HG02938 (cell line): ENCODE data around the gene MIPEP.

Experiments
- ATAC-seq: cut with Tn5 transposase; IDR thresholded peaks from one replicate; pipeline ENCODE4 v1.9.1; 2021; ENCODE audit warnings: mild to moderate bottlenecking, moderate library complexity; ENCODE audit not compliant: unreplicated experiment

Gene MIPEP

DNA sequence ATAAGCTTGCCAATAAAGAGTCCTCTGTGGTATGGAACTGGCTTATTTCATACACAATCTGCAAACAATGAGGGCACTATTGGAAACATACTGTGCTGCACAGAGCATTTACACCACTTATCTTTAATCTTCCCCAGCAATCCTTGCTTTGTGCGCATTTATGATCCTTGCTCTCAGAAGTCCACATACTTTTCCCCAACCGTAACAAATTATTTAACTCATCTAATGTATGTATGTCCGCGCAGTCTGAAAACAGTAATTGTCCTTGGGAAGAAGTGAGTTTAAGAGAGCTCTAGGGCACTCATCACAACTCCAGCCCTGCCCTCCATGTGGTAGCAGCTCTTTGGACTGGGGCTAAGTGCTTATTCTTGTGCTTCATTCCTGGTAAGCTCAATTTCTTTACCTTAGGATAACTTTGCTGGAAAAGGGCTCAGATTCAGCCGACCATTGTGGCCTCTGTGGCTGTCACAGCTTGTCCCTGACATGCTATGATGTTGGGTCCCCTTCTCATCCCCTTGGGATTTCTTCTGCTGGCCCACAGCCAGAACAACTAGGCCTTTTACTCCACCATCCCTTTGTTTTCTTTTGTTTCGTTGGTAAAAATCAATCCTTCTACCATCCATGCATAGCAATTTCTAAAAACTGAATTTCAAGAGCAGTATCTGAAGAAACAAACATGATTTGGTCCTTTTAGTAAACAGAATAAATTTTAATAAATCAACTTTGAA lies 166.3 kb downstream of the MIPEP start:
- no peak for ATAC-seq

DNA sequence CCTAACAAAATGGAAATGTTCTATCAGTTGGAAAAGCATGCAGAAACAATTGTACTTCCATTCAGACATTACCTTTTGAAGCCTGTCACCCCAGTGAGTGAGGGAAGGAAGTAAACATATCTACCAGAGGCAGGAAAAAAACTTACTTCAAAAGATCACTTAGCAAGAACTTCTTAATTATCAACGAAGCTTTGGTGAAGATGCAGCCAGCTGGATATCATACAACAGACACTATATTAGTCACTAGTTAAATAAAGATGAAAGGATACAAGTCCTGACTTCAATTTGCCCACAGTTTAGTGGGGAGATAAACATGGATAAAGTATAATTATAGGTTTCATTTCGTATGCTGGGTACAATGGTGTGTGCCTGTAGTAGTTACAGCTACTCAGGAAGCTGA lies 170.2 kb downstream of the MIPEP start:
- ATAC-seq = no peak

DNA sequence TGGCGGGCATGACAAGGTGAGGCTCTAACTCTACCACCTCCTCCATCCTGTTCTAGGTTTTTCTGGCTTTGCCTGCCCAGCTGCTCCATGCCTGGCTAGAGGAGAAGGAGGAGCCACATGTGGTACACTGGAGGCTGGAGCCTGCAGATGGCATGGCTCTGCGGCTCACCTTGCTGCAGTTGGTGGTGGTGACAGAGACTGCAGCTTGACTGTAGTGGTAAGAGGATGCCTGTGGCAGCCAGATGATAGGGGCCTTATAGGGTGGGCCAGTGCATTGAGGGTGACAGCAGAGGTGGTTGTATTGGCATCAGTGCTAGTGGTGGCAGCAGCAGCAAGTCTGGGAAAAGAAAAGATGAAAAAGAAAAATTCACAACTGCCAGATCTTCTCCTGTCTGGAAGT lies 172.8 kb downstream of the MIPEP start:
- no peak for ATAC-seq

DNA sequence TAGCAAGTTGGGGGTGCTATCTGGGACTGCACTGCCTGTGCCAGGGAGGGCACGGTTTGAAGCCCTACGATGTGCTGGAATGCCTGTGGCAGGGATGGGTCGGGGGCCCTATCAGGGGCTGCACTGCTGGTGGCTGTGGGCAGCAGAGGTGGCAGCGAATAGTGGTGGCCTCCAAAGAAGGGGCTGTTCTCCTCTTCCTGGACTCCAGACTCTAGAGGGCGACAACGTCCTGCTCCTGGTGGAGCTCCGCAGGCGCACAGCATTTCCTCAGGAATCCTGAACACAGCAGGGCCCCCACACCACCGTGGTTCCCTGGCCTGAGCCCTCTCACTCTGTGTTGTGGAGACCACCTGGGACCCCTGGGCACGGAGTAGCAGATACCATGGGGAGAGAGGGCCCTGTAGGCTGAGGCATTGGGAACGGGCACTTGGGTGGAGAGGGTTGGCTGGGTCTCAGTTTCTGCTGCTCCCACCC lies 173.4 kb downstream of the MIPEP start:
- no peak for ATAC-seq

DNA sequence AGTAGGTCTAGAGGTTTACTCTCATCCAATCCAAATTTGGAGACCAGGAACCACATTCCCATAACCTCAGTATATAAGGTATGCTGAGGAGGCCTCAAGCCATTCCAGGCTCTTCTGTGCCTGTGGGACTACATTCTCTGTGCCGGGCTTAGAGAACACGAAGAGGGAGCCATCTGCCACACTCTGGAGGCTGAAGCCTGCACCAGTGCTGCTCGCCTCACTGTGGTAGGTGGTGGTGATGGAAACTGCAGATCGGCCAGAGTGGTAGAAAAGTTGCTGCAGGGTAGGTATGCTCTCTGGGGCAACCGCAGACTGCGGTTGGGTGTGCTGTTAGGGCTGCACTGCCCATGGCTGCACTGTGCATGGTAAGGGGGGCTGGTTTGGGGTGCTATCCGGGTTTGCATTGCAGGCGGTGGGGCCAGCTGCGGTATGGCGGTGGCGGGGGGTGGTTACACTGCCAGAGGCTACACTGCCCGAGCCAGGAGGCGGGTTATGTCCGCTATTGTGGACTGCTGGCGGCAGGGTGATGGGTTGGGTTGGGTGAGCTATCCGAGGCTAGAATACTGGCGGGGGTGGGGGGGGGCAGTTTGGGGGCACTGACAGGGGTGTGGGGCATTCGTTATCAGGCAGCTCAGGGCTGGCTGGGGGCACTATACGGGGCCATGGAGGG lies 174.0 kb downstream of the MIPEP start:
- no peak for ATAC-seq

DNA sequence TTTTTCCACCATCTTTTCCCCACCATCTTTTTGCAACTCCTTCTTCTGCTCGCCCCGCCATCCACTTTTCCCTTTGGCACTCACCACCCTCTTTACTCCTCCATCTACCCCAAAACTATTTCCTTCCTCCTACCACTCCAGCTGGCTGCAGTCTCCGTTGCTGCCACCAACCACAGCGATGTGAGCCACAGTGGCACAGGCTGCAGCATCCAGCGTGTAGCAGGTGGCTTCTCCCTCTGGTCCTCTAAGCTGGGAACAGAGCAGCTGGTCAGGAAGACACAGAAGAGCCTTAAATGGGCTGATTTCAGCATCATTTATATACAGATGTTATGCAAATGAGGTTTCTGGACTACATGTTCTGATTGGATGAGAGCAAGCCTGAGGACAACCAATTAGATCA lies 174.5 kb downstream of the MIPEP start:
- no peak for ATAC-seq

DNA sequence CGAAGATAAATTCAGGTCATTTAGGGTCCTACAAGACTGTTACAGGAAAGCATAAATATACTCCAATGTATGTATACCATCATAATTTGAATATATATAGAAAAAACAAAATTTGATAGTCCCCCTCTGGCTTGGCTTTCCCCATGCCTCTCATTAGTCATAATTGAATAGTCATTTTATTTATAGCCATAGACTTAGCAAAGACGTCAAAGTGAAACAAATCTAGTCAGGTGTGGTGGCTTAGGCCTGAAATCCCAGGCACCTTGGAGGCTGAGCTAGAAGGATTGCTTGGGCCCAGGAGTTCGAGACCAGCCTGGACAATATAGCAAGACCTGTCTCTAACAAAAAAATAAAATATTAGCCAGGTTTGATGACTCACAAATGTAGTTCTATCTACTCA lies 177.8 kb downstream of the MIPEP start:
- no peak for ATAC-seq

DNA sequence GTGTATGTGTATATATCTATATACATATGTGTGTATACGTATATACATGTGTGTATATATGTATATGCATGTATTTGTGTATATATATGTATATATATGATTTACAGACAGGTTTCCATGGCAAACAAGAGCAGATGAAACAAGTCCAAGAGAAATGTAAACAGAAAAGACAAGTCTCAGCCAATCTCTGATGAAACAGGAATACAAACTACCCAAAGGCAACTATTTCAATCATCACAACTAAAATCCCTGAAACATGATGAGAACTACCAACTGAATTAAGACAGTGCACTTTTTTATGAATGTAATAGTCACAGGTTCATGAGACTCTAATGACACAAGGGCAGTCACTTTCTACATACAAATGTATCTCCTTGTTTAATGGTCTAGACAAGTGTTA lies 178.8 kb downstream of the MIPEP start:
- ATAC-seq = no peak

DNA sequence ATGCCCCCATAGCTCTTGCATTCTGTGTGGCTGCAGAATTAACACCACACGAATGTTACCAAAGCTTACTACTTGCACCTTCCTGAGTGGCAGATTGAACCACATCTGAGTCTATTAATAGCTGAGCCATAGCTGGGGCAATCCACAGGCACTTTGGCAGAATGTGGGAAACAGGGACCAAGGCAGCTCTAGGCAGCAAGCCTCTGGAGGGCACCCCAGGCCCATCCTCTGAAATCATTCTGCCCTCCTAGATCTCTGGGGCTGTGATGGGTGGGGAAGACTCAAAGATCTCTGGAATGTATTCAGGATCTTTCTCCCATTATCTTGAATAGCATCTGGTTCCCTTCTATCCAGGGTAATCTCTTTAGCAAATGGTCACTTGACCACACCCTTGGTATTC lies 179.7 kb downstream of the MIPEP start:
- ATAC-seq = no peak

DNA sequence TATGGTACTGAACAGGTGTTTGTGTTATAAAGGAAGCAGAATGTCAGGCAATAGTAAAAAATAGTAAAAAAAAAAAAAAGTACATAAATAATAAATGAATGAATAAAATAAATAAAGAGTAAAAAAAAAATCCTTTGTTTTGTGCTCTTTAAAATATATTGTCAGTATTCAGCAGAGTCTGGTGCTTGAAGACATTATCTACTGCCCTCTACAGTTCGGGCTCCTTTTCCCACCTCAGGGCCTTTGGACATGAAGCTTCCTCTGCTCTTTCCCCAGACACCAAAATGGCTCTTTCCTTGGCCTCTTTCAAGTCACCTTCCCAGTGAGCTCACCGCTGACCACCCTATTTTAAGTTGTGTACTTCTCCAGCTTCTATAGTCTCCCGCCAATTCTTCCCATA lies 181.5 kb downstream of the MIPEP start:
- ATAC-seq = no peak

DNA sequence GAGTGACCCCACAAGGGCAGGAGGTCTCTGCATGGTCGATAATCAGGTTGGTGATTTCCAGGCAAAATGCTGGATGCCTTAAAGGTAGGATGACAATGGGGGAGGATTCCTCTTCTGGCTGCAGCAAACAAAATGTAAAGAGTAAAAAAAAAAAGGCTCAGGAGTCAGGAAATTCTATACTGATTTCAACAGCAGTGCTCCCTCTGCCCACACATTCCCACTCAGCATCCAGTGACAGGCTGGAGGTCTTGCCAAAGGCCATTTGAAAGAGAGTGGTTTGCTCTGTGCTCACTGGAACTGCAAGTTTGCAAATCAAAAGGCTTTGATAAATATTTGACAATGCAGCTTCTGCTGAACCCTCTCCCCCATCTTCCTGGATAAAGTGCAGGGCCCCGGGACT lies 183.6 kb downstream of the MIPEP start:
- no peak for ATAC-seq

DNA sequence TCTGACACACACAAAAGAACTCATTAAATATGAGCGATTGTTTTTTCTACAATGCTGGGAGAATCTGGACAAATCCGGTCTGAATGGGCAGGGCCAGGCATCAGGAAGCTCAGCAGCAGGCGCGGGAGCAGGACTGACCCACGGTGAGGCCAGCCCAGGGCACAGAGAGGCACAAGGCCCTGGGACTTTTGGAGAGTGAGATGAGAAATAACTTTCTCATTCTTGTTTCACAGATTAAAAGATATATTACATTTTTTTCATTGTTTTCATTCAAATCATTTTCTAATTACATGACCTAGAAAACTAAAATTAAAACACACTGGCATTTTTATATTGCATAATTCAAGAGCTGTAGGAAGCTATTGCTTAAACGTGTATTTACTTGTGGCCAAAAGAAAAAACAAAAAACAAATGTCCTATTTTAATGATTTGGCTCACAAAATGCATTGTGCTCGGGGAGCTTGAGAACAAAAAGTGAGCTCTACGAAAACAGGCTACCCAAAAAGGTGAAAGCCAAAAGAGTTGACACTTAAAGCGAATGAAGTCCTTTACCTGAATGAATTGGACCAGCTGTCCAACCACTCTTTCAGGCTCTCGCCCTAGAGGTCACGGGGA lies 185.8 kb downstream of the MIPEP start:
- no peak for ATAC-seq

DNA sequence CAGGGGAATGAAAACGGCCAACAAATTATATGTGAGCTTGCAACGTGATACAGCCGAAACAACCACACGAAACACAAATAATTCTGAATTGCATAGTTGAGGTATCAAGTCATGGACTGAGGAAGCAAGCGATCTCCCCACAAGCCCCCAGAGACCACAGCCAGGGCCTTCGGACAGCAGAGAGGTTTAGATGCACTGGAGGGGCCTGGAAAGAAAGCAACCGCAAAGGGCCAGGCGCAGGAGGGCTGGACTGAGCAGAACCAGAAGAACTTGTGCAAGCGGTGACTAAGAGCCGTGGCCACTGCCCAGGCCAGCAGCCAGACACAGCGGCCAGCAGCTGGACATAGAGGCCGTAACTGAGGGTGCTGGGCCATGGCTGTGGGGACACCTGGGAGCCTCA lies 187.6 kb downstream of the MIPEP start:
- ATAC-seq = no peak

DNA sequence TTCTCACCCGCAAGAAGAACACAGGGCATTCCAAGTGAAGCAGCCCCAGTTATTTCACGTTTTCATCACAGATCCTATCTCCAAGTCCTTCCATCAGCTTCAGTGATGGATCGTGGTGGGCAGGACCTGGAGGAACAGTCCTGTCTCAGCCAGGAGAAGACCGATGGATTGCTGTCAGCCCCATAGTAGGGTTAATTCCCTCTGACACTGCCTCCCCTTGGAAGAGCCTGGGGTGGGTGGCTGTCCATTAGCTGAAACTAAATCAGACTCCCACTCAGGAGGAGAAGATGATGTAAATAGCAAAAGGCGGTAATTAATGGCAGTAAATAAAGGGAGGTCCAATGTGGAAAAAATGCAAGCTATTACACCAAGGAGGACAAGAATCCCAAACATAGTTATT lies 188.0 kb downstream of the MIPEP start:
- no peak for ATAC-seq

DNA sequence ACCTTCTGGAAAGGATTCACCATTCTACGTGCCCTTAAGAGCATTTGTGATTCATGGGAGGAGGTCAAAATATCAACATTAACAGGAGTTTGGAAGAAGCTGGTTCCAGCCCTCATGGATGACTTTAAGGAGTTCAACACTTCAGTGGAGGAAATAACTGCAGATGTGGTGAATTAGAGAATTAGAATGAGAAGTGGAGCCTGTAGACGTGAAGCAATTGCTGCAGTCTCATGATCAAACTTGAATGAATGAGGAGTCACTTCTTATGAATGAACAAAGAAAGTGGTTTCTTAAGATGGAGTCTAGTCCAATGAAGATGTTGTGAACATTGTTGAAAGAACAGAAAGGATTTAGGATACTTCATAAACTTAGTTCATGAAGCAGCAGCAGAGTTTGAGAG lies 189.9 kb downstream of the MIPEP start:
- ATAC-seq = no peak

DNA sequence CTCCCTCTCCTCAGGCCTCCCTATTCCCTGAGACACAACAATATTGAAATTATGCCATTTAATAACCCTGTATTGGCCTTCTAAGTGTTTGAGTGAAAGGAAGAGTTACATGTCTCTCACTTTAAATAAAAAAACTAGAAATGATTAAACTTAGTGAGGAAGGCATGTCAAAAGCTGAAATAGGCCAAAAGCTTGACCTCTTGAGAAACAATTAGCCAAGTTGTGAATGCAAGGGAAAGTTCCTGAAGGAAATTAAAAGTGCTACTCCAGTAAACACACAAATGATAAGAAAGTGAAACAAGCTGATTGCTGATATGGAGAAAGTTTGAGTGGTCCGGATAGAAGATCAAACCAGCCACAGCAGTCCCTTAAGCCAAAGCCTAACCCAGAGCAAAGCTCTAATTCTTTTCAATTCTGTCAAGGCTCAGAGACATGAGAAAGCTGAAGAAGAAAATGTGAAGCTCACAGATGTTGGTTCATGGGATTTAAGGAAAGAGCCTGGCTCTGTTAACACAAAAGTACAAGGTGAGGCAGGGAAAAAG lies 191.4 kb downstream of the MIPEP start:
- no peak for ATAC-seq

DNA sequence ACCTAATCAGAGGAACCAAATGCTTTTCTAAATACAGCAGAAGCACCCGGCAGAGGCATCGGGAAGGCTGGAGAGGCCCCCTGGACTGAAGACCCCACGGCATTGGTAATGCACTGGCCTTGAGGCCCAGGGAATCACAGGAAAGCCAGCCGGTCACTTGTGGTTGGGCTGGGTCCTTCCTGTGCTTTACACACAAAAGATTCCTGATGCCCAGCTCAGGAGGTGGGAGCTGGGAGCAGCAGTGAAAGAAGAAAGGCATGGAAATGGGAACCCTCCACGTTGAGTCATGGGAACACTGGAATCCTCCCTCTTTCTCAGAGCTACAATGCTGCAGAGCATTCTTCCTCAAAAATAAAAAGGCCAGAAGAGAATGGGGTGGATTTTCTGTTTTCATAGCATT lies 192.6 kb downstream of the MIPEP start:
- ATAC-seq = no peak

DNA sequence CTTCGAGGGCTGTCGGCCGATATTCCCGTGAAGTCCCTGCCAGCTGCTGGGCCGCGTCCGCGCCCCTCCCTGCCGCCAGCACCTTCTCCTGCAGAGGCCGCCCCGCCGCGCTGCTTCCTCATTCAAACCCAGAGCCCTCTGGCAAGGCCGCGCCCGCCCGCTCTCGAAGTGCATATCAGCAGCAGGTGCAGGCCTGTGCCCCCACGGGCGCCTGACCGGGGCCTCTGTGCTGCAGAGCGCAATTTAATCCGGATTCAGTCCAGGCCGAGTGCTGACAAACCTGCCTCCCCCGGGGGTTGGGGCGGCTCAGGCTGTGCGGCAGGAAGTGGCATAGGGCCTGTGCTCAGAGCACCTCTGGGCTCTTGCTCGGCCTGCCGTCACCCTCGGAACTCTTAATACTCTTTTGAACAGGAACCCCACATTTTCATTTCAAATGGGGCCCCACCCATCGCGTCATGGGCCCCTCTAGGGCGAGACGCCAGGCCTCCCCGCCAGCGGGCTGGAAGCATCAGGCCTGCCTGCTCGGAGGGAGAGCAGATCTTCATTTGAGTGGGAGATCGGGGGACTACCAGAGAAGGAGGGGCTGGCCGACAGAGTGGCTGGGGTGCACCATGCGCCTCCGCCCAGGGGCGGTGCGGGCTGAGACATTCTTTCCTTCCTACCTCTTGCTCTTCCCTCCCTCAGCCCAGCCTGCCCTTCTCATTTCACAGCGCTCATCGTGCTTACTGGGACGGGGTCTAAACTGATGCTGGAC lies 193.3 kb downstream of the MIPEP start:
- no peak for ATAC-seq

DNA sequence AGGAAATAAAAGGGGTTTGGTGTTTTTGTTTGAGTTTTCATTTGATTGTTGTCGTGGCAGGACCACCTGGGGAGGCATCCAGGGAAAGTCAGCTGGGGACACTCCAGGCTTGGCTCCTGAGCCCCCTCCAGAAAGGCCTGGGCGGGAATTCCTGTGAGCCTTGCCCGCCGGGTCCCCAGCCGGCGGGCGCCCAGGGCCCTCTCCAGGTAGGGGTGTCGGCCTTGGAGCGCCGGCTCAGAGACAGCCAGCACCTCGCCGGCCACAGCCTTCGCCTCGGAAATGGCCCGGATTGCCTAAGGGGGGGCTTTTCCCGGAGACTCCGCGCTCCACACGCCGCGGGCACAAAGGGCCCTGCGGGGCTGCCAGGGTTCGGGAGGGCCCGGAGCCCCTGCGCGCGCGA lies 194.0 kb downstream of the MIPEP start:
- no peak for ATAC-seq

DNA sequence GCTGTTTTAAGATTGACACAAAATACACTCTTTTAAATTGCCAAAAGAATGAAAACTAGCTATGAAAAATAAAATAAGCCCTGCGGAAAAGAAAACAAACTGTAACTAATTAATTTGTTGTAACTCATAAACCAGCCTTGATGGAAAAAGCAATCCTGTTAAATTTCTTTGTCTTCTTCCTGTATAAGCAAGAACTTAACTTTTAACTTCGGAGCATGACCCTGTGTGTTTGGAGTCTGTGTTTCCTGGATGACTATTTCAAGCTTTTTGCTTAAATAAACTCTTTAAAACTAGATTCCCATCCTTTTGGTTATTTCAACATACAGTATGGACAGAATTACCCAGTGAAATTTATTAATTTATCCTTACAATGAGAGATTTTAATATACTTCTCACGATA lies 196.4 kb downstream of the MIPEP start:
- no peak for ATAC-seq

DNA sequence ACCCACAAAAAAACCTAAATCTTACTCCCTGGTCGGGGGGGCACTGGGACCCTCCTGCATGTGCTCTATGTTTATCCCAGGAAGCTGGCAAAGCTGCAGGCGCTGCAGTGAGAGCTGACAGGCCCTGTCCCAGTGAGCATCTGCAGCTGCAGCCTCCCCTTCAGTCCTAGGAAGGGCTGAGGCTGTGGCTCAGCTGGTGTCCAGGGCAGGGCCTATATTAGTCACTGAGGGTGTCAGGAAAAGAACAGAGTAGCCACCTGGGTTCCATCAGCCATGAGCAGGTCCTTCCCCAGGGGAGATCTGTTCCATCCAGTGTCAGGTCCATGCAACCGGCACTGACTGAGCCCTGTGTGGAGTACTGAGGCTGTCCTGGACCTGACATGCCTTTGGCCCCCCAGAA lies 198.5 kb downstream of the MIPEP start:
- ATAC-seq = no peak
